Gastroesophageal sphincter (tissue), 3 donors: Measurements from ENCODE around the gene GPR26.

Experiments used
- CTCF ChIP-seq, 4 experiments: fragments of 200-600 bp in 2 of 4; fragments of 450-650 bp in 2 of 4; sonication (generic) in 1 of 4; IDR thresholded peaks; one replicate each; pipeline ENCODE4 v1.5.1; 2017 to 2019; ENCODE audit warnings: antibody characterized with exemption in 4 of 4, mild to moderate bottlenecking in 2 of 4, moderate library complexity in 2 of 4
- EP300 ChIP-seq: sonication (generic); formaldehyde crosslinking; IDR thresholded peaks from one replicate; pipeline ENCODE4 v1.6.1; 2017; ENCODE audit warnings: antibody characterized with exemption, mild to moderate bottlenecking
- POLR2A ChIP-seq, 2 donors: fragments of 450-650 bp; IDR thresholded peaks; one replicate each; pipeline ENCODE4 v1.6.1; 2017; ENCODE audit warnings: antibody characterized with exemption in 2 of 2, mild to moderate bottlenecking in 2 of 2, moderate library complexity in 1 of 2
- POLR2AphosphoS5 ChIP-seq: sonication (generic); formaldehyde crosslinking; IDR thresholded peaks from one replicate; pipeline ENCODE4 v1.6.1; 2017; ENCODE audit warnings: antibody characterized with exemption

DNA sequence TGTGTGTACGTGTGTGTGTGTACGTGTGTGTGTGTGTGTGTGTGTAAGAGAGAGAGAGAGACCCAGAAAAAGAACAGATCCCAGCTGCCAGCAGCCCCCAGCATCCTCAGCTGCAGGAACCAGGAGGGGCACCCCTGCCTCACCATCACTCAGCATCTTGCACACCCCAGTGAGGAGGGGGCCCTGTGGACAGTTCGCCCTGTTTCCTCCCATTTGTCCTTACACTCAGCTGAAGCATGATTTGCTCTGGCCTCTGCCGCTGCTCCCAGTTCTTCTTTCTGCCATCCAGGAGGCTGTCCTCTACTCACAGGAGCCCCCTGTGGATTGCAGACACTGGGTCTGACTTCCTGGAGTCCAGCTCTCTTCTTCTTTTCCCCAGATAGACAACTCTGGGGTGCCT, 9.7 kb downstream of the GPR26 start:
- TF ChIP-seq CTCF (IDR thresholded peaks at IDR 0.05): no peak
- TF ChIP-seq POLR2A (IDR thresholded peaks at IDR 0.05): no peak
- no peak for TF ChIP-seq EP300
- TF ChIP-seq POLR2AphosphoS5: no peak
